ENCODE measurements around the gene LPIN1.

Gene LPIN1

GRCh38 chr2:11796190-11797171 is 50.0 kb downstream of the LPIN1 start:
- DNase-seq (ENCODE audit: low spot score), result no peak
- no peak for TF ChIP-seq CTCF (IDR thresholded peaks at IDR 0.05; ENCODE audit: extremely low read depth, insufficient read depth, missing control alignments)
- in situ Hi-C loops (cut with MboI; ENCODE audit: low pct_unique_long_range_greater_than_20kb, low sequenced_read_pairs, unreplicated experiment), result no loop called here

GRCh38 chr2:11797846-11798245 is 51.4 kb downstream of the LPIN1 start:
- in situ Hi-C loops (cut with MboI; ENCODE audit: low pct_unique_long_range_greater_than_20kb, low sequenced_read_pairs, unreplicated experiment), result no loop called here
- TF ChIP-seq CTCF (IDR thresholded peaks at IDR 0.05; ENCODE audit: extremely low read depth, insufficient read depth, missing control alignments), result no peak
- DNase-seq (ENCODE audit: low spot score), result no peak

- DNase-seq (ENCODE audit: low spot score), result no peak
- no peak for TF ChIP-seq CTCF (IDR thresholded peaks at IDR 0.05; ENCODE audit: extremely low read depth, insufficient read depth, missing control alignments)
- in situ Hi-C loops (cut with MboI; ENCODE audit: low pct_unique_long_range_greater_than_20kb, low sequenced_read_pairs, unreplicated experiment), result no loop called here
Measured at GRCh38 chr2:11798701-11799435, 52.4 kb downstream of the LPIN1 start.

- DNase-seq (ENCODE audit: low spot score), result no peak
- in situ Hi-C loops (cut with MboI; ENCODE audit: low pct_unique_long_range_greater_than_20kb, low sequenced_read_pairs, unreplicated experiment), result no loop called here
- no peak for TF ChIP-seq CTCF (IDR thresholded peaks at IDR 0.05; ENCODE audit: extremely low read depth, insufficient read depth, missing control alignments)
Measured at GRCh38 chr2:11799826-11800225, 53.4 kb downstream of the LPIN1 start.

- in situ Hi-C loops (cut with MboI; ENCODE audit: low pct_unique_long_range_greater_than_20kb, low sequenced_read_pairs, unreplicated experiment), result no loop called here
- no peak for DNase-seq (ENCODE audit: low spot score)
- TF ChIP-seq CTCF (IDR thresholded peaks at IDR 0.05; ENCODE audit: extremely low read depth, insufficient read depth, missing control alignments), result no peak
Measured at GRCh38 chr2:11802782-11803191, 56.4 kb downstream of the LPIN1 start.

- TF ChIP-seq CTCF (IDR thresholded peaks at IDR 0.05; ENCODE audit: extremely low read depth, insufficient read depth, missing control alignments), result no peak
- in situ Hi-C loops (cut with MboI; ENCODE audit: low pct_unique_long_range_greater_than_20kb, low sequenced_read_pairs, unreplicated experiment), result no loop called here
- no peak for DNase-seq (ENCODE audit: low spot score)
Measured at GRCh38 chr2:11805024-11805423, 58.6 kb downstream of the LPIN1 start.
